Pancreas (tissue), 10 donors: Measurements from ENCODE around the gene CDKAL1. TPM values are rescaled to one million over a fixed set of nuclear protein-coding genes. Genes with fewer than 3 reads are reported as not detected.
"Not testable (repeated sequence)": the region's sequence is repeated elsewhere in the genome, so short reads cannot be mapped to it uniquely, and the experiment has no call there.

ENCODE experiments used
- ATAC-seq, 4 donors: fragments of 200-7000 bp; cut with Tn5 transposase; one replicate each; pipeline versions ENCODE4 v1.8.0 to v1.9.1; 2020; ENCODE audit warnings: mild to moderate bottlenecking in 4 of 4, moderate library complexity in 4 of 4
- DNase-seq, 6 donors: peaks; one replicate each; pipeline ENCODE4 v3.0.0-alpha.2; 2020
- FAIRE-seq: peaks from 2 replicates; lab custom pipeline; 2012; peaks lifted over from hg19 to GRCh38; lab: Jason Lieb, UNC
- H3K27ac ChIP-seq, 4 donors: fragments of 200-600 bp; sonication (generic); 1 replicate in 3 of 4; 2 replicates in 1 of 4; pipeline versions ENCODE4 v1.5.0 to v1.8.0; 2020
- H3K27me3 ChIP-seq, 4 donors: fragments of 200-600 bp; one replicate each; pipeline ENCODE4 v1.8.0; 2021
- H3K36me3 ChIP-seq, 3 donors: fragments of 200-600 bp; sonication (generic) in 1 of 3; one replicate each; pipeline versions ENCODE4 v1.5.0 to v1.8.0; 2020 to 2021
- H3K4me1 ChIP-seq, 3 donors: fragments of 200-600 bp; one replicate each; pipeline ENCODE4 v1.8.0; 2021
- H3K4me3 ChIP-seq, 4 donors: fragments of 200-600 bp; sonication (generic) in 2 of 4; one replicate each; pipeline versions ENCODE4 v1.5.0 to v1.8.0; 2020 to 2021
- H3K9me3 ChIP-seq, 4 donors: fragments of 200-600 bp; one replicate each; pipeline ENCODE4 v1.8.0; 2021
- WGBS, 2 donors: extraction: QIAGEN DNeasy Blood & Tissue Kit; methylation state at CpG; one replicate each; pipeline ENCODE4 v1.1.7; 2013; 5-methylcytosine and 5-hydroxymethylcytosine counted together
- intact Hi-C, 3 donors: fragments of 100-400 bp; cut with DNase I; formaldehyde crosslinking; loops; one replicate each; pipeline versions ENCODE4 v1.11.1 to v1.14.2; 2022
- polyA plus RNA-seq, 2 donors: library from polyadenylated mRNA; stranded (reverse); fragments of 200-250 nt; gene quantifications; one replicate each; pipeline ENCODE4 v1.2.3, GENCODE V29; 2013
- total RNA-seq, 6 donors: library from RNA; stranded (reverse); fragmentation: NEBNext Ultra II Directional in 4 of 6; extraction: Animal tissue kit (Norgen Biotek cat#: 25700) in 4 of 6; gene quantifications; one replicate each; pipeline versions ENCODE4 v1.2.1 to v1.2.4, GENCODE V29; 2021 to 2023
- TF ChIP-seq, protein P1 (sequence below), 4 donors: fragments of 200-600 bp; sonication (generic) in 3 of 4; IDR thresholded peaks; one replicate each; pipeline versions ENCODE4 v1.5.0 to v1.8.0; 2021; ENCODE audit warnings: antibody characterized with exemption in 4 of 4
- donor health status: healthy with polysubstance abuse.
- donor health status: DM: no; HTN: no; CAD: no; lungs with moderate emphysema.
- donor health status: DM: no; HTN: no; CAD: no.
- donor health status: control.
- donor health status: control.
- donor health status: Bipolar disorder and iron deficiency.
- donor health status: DM: yes; HTN: yes; CAD: no.
- donor health status: DM: no; HTN: no; CAD: no.
- donor health status: DM: no; HTN: no; CAD: no.
- donor health status: DM: yes; HTN: yes; CAD: no.

The CDKAL1 gene
- total and polyA plus RNA-seq, 8 donors: 3.3 to 11.7 (median 8.2) TPM

DNA sequence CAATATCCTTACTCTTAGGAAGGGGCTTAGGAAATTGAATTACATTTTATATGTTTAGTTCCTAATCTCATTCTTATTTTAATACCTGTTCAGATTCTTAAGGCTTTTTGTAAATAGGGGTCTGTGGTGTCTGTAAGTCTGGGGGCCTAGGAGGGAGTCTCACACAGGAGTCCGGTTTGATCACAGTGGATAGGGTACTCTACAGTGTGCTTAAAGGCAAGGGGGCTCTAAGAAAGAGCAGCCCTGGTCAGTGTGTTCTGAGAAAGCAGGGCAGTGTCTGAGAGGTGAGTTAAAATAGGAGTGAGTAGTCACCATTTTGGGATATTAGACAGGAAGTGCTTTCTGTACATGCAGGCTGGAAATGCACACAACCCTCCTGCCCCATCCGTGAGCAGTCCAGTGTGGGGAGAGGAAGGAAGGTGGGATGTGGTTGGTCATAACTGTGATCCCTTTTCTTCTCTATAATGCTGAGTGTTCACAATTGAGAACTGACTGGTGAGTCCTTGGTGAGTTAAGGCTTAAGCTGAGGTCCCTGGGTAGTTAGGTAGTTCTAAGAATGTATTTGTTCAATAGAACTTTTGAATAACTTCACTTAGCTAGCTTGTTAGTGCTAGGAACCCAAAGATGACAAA is 50.0 kb downstream of the CDKAL1 start:
- Histone ChIP-seq H3K27me3 (no peaks in the 10 kb centered on the region), H3K27ac (no peak overlapping the region), H3K4me1 (peaks cover 0 to 14% (median 11%) of the 10 kb centered on the region in 3 donors), H3K36me3 (no peaks in the 10 kb centered on the region), H3K9me3 (no peaks in the 10 kb centered on the region), H3K4me3 (no peak overlapping the region)
- WGBS, 2 donors: 91 to 100% methylated on average over 2 of the region's 2 CpGs
- ATAC-seq (no peak), FAIRE-seq (no peak), DNase-seq (no peak)
- intact Hi-C loops: no loop called here
- TF ChIP-seq, protein P1, sequence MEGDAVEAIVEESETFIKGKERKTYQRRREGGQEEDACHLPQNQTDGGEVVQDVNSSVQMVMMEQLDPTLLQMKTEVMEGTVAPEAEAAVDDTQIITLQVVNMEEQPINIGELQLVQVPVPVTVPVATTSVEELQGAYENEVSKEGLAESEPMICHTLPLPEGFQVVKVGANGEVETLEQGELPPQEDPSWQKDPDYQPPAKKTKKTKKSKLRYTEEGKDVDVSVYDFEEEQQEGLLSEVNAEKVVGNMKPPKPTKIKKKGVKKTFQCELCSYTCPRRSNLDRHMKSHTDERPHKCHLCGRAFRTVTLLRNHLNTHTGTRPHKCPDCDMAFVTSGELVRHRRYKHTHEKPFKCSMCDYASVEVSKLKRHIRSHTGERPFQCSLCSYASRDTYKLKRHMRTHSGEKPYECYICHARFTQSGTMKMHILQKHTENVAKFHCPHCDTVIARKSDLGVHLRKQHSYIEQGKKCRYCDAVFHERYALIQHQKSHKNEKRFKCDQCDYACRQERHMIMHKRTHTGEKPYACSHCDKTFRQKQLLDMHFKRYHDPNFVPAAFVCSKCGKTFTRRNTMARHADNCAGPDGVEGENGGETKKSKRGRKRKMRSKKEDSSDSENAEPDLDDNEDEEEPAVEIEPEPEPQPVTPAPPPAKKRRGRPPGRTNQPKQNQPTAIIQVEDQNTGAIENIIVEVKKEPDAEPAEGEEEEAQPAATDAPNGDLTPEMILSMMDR (IDR thresholded peaks at IDR 0.05): no peak

DNA sequence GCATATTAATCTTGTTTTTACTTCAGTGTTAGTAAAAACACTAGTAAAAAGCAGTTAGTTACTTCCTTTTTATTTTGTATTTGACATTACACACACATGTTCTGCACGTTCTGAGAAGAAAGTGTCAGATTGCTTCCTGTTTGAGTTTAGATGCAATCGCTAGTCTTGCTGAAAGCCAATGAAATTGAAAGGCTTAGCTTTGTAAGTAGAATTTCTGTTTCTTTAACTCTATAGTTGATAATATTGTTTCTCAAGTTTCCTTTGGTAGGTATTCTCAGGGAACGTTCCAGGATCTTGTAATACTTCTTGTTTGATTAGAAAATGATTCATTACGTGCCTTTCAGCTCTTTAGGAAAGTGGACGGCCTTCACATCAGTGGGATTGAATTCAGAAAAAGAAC is 55.0 kb downstream of the CDKAL1 start:
- H3K4me1 ChIP-seq: peaks cover 0 to 13% (median 11%) of the 10 kb centered on the region in 3 donors
- ATAC-seq: peak; percentile 79 to 95 (median 87)
- no peaks in the 10 kb centered on the region for H3K9me3 ChIP-seq
- no peak overlapping the region for H3K4me3 ChIP-seq
- H3K27me3 ChIP-seq: no peaks in the 10 kb centered on the region
- intact Hi-C loops: no loop called here
- DNase-seq: no peak
- TF ChIP-seq, protein P1 (IDR thresholded peaks at IDR 0.05): no peak
- peak overlapping the region in 1 of 4 donors; percentile 16 for H3K27ac ChIP-seq
- WGBS, 2 donors: 12 to 23% methylated on average over 5 of the region's 5 CpGs
- peak; percentile 37 for FAIRE-seq
- H3K36me3 ChIP-seq: no peaks in the 10 kb centered on the region

DNA sequence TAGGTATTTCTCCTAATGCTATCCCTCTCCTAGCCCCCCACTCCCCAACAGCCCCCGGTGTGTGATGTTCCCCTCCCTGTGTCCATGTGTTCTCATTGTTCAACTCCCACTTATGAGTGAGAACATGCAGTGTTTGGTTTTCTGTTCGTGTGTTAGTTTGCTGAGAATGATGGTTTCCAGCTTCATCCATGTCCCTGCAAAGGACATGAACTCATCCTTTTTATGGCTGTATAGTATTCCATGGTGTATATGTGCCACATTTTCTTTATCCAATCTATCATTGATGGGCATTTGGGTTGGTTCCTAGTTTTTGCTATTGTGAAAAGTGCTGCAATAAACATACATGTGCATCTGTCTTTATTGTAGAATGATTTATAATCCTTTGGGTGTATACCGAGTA is 56.2 kb downstream of the CDKAL1 start:
- DNase-seq, ATAC-seq, intact Hi-C loops, FAIRE-seq, H3K36me3 ChIP-seq, H3K27ac ChIP-seq, H3K9me3 ChIP-seq, H3K4me3 ChIP-seq, H3K27me3 ChIP-seq: not testable (repeated sequence)
- peaks cover 0 to 13% (median 11%) of the 10 kb centered on the region in 3 donors for H3K4me1 ChIP-seq
- 95 to 99% methylated on average over 3 of the region's 3 CpGs for WGBS, 2 donors

DNA sequence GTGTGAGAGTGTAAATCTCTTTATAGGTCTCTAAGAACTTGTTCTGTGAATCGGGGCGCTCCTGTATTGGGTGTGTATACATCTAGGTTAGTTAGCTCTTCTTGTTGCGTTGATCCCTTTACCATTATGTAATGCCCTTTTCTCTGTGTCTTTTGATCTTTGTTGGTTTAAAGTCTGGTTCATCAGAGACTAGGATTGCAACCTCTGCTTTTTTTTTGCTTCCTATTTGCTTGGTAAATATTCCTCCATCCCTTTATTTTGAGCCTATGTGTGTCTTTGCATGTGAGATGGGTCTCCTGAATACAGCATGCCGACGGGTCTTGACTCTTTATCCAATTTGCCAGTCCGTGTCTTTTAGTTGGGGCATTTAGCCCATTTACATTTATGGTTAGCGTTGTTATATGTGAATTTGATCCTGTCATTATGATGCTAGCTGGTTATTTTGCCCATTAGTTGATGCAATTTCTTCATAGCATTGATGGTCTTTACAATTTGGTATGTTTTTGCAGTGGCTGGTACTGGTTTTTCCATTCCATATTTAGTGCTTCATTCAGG is 60.1 kb downstream of the CDKAL1 start:
- H3K27ac ChIP-seq, H3K9me3 ChIP-seq, intact Hi-C loops, H3K36me3 ChIP-seq, DNase-seq, H3K4me1 ChIP-seq, FAIRE-seq, H3K4me3 ChIP-seq, ATAC-seq, H3K27me3 ChIP-seq: not testable (repeated sequence)
- 84 to 92% methylated on average over 7 of the region's 7 CpGs for WGBS, 2 donors

DNA sequence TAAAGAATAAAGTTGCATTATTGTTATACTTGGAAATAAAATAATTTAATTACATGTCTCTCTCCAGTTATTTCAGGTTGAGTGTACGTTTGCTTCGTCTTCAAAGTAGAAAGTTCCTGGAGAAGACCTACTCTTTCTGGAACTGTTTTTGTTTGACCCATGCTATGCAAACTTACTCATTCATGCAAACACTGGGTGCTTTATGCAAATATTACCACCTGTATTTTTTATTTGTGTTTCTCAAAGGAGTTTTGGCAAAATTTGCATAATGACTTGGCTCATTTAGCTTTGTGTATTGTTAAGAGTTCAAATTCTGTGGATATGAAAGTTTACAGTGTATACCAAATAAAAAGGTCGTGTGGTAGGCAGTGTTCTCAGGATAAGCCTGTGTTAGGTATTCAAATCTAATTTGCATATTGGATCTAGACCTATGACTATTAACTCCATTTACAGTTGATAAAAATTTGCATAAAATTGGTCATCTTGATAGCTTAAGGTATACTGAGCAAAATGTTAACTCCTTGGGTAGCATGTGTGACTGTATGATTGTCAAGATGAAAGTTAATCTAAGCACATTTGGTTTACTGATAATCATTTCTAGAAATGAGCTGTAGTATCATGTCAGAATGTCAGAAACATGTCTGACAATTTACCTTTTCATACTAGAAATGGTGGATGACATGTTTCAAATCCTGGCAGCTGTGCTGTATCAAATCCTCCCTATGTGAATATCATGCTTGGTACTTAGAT is 65.2 kb downstream of the CDKAL1 start:
- TF ChIP-seq, protein P1 (IDR thresholded peaks at IDR 0.05): no peak
- 12 to 40% methylated on average over 3 of the region's 3 CpGs for WGBS, 2 donors
- peak in 2 of 4 donors; percentile 38 to 49 for ATAC-seq
- no peak for FAIRE-seq
- H3K4me1 ChIP-seq: peaks cover 5 to 11% (median 7%) of the 10 kb centered on the region in 3 donors
- intact Hi-C loops: no loop called here
- no peaks in the 10 kb centered on the region for H3K9me3 ChIP-seq
- H3K27ac ChIP-seq: no peak overlapping the region
- no peak for DNase-seq
- no peaks in the 10 kb centered on the region for H3K36me3 ChIP-seq
- H3K27me3 ChIP-seq: no peaks in the 10 kb centered on the region
- no peak overlapping the region for H3K4me3 ChIP-seq
